CD4-positive, alpha-beta T cell treated with Interleukin-6 at 100 ng/mL for 8 hours (primary cell): ENCODE results near the gene INHA.

Source experiments
- DNase-seq: peaks from one replicate; pipeline ENCODE4 v3.0.0-alpha.2; 2020; ENCODE audit warnings: mixed read lengths, low spot score

The INHA gene

DNA sequence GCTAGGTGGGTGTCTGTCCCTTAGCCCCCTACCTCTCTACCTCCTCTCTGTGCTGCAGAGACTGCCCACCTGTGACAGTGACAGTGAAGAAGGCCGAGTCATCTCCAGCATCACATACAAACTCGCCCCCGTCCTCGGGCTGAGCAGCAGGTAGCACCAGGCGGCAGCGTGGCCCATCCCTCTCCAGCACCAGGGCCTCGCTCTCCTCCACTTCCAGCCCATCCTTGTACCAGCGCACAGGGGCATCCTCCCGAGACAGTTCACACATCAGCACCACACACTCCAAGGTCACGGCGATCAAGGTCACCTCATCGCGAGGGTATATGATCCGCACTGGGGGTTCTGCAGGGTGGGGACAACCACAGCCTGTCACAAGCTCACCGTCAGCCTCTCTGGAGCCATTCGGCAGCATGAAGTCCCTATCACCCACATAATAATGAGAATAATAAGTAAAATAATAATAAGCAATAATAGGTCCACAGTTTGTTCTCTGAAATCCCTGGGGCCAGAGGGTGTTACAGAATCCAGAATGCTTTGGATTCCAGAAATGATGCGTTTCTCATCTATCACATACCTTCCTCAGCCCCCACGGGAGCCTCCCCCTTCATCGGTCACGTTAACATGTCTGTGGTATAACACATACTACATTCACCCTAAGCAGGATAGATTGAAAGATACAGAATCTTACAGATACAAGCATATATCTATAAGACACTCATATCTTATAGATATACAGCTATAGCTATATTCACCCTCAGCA is 12.8 kb upstream of the INHA start:
- DNase-seq, result no peak

GRCh38 chr2:219560037-219560892 is 11.8 kb upstream of the INHA start:
- DNase-seq, result no peak

DNA sequence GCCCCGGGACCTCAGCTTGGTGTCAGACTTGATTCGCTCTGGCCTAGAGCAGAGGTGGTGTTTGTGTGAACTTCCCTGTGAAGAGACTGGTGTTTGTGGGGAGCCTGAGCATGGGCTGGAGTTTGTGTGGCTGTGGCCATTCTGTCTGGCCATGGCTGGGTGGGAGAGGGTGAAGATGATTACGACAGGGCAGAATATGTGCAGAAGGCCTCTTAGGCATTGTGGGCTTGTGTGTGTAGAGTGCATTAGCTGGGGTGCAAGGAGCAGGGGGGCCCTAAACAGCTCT is 11.3 kb upstream of the INHA start:
- DNase-seq, result no peak

- no peak for DNase-seq
Observed at GRCh38 chr2:219561179-219562048, 10.7 kb upstream of the INHA start.

GRCh38 chr2:219562049-219563020 is 9.8 kb upstream of the INHA start:
- DNase-seq, result no peak

GRCh38 chr2:219563271-219563928 is 8.7 kb upstream of the INHA start:
- no peak for DNase-seq

DNA sequence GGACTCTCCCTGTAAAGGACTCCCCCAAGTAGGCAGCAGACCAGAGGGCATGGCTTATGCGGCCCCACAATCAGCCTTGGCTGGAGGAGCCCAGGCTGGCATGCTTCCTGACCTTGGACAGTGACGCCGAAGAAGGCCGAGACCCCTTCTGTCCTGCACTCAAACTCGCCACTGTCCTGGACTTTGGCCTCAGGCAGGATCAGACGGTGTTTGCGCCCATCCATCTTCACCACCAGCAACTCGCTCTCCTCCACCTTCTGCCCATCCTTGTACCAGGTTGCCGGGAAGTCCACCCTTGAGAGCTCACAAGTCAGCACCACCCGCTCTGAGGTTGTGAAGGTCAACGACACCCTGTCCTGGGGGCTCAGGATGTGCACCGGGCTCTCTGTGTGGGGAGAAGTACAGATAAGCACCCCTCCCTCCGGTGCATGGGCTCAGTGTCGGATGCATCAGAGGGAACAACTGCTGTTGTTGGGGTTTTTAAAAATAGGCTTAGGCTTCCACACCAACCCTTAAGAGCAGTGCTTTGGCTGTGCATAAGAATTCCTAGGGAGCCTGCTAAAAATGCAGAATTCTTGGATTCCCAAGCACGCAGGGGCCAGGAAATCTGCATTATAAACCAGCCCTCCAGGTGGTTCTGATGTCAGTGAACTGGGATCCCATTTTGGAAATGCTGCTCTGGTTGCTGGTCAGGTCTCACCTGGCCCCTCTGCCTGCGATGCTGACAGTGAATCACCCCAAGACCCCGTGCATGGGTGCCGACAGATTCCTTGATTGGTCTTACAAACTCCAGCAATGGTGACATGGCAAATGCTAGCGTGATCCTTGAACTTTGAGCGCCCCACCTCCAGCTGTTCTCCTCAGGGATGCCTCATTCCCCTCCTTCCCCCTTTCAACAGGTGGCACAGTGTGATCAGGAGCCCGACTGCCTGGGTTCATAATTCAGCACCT is 6.7 kb upstream of the INHA start:
- DNase-seq, result no peak

- DNase-seq, result no peak
Observed at GRCh38 chr2:219566640-219567039, 5.5 kb upstream of the INHA start.

DNA sequence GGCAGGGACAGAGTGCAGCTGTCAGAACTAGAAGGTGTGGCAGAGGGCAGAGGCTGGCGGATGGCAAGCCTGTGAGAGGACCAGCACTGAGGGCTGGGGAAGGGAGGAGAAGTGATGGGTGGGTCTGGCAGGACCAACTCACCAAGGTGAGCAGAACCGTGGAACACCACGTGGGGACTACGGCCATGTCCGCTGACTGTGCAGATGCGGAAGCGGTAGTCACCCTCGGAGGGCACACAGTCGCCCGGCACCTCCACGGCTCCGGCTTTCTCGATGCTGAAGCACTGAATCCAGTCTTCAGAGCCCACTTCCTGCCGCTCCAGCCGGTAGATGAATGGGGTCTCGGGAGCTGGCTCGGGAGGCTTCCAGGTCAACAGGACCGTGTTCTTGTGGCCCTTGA is 5.0 kb upstream of the INHA start:
- no peak for DNase-seq

- DNase-seq, result no peak
Observed at GRCh38 chr2:219567791-219568361, 4.2 kb upstream of the INHA start.

DNA sequence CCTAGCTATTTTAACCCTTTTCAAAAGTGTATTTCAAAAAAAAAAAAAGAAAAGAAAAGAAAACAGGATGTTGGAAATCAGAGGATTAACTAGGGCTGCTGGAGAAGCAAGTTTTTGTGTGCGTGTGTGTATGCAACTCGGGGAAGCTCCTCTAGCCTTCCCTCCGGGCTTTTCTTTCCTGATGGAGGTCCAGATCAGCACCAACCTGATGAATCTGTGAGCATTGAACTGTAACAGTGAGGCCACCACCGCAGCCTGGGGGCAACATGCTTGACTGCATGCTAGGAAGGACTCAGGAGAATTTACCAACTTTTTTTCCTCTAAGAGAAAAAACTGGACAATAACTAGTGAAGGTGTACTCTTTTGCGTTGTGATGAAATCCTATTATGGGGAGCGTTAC is 3.1 kb upstream of the INHA start:
- no peak for DNase-seq

DNA sequence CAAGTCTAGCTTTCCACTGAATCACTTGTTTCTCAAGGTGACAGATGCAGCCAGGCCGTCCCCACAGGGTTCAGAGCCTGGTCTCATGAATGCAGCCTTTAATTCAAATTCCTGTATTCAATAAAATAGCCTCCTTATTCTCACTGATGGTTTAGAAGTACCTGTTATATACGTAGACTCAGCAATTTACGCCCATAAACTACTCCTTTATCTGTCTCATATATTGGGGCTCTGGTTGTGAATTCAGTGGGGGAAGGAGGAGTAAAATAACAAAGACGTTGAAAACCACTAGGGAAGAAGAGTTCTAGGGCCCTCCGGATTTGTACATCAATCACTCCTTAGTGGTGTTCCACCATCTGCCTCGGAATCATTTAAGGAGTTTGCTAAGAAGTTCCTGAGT is 2.5 kb upstream of the INHA start:
- no peak for DNase-seq

DNA sequence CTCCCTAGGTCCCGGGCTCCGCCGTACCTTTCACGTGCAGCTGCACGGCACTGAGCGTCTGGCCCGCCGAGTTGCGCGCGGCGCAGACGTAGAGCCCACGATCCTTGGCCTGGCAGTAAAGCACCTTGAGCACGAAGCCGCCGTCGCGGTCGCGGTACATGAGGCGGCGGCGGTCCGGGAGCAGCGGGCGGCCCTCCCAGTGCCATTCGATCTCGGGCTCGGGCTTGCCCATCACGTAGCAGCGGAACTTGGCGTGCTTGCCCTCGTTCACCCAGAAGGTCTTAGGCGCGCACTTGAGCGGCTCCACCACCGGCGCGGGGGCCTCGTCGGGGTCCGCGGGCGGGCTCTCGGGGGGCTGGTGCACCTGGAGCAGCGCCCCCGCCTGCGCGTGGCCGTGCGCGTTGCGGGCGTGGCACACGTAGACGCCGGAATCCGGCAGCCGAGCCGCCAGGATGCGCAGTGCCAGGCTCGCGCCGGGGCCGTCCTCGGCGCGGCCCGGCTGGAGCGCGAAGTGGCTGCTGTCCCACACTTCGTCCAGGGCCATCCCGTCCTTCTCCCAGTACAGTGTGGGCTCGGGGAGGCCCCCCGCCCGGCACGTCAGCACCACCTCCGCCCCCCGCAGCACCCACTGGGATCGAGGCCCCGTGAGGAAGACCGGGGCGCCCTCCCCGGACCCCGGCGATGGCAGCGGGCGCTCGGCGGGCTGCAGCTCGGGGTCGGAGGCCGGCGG is 1.8 kb upstream of the INHA start:
- DNase-seq, result no peak

DNA sequence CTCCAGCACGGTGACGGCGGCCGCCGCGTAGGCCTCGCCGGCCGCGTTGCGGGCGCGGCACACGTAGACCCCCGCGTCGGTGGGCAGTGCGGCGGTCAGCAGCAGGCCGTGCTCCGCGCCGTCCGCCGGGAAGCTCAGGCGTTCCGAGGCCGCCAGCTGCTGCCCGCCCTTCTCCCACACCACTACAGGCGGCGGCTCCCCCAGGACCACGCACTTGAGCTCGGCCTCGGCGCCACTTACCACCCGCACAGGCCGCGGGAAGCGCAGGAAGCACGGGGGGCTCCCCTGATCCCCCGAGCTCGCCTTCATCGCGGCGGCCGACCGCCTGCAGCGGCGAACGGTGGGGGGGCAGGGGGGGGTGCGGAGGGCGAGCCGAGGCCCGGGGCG is 1.2 kb upstream of the INHA start:
- no peak for DNase-seq

DNA sequence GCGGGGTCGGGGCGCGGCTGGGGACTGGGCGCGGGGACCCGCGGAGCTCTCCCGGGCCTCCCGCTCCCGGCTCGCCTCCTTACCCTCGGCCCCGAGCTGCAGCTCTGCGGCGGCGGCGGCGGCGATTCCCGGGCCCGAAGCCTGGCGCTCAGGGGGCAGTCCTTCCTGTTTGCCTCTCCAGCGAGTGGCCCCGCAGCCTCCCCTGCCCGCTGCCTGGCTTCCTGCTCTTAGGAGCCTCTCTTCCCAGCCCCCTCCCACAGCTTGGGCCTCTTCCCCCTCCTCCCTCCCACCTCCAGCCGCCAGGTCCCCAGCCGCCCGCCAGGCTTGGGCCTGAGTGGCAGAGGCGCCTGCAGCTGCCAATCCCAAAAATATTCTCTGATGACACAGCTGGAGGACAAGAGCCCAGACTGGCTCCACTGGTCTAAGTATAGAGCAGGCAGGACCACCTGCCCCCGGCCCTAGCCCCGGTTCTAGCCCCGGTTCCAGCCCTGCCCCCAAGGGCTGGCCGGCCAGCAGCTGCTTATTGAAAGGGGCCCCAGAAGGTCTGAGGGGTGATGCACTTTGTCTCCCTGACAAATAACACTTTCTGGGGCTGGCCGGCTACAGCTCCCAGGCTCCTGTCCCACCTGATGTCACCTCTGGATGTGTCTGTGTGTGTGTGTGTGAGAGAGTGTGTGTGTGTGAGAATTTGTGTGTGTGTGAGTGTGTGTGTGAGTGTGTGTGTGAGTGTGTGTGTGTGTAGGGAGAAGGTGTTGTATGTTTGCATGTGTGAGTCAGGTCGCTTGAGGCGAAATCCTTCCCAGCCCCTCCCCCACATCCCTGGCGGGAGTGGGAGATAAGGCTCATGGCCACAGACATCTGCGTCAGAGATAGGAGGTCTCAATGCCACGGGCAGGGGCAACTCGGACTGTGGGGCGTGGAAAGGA is 536 bp upstream of the INHA start, which contains the start of gene OBSL1:
Gene OBSL1, minus strand, starts transcription at position 229 of the 926 bp plus-strand sequence. CDS start 307 bp downstream, outside the sequence.
- DNase-seq, result no peak

- no peak for DNase-seq
Observed at GRCh38 chr2:219573166-219573565, 1.1 kb downstream of the INHA start.

DNA sequence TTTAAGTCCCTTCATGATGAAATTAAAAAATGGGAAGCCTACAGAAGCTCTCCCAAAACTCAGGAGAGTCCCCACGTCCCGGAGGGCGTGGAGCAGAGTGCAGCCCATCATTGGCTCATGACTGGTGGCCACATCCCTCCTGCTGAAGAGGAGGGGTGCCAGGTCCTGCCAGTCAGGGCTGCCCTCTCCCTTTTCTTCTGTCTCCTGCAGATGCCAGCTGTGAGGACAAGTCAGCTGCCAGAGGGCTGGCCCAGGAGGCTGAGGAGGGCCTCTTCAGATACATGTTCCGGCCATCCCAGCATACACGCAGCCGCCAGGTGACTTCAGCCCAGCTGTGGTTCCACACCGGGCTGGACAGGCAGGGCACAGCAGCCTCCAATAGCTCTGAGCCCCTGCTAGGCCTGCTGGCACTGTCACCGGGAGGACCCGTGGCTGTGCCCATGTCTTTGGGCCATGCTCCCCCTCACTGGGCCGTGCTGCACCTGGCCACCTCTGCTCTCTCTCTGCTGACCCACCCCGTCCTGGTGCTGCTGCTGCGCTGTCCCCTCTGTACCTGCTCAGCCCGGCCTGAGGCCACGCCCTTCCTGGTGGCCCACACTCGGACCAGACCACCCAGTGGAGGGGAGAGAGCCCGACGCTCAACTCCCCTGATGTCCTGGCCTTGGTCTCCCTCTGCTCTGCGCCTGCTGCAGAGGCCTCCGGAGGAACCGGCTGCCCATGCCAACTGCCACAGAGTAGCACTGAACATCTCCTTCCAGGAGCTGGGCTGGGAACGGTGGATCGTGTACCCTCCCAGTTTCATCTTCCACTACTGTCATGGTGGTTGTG is 2.6 kb downstream of the INHA start:
- DNase-seq, result no peak
